ENCODE data around the gene EPHA3.

GRCh38 chr3:89503891-89504391 lies 396.5 kb downstream of the EPHA3 start:
- no peak for TF ChIP-seq POLR2A (IDR thresholded peaks at IDR 0.05; ENCODE audit: low read length)
- TF ChIP-seq GATA1 (IDR thresholded peaks at IDR 0.05; ENCODE audit: low read depth, low read length): no peak

Measured in erythroblast (primary cell).